GM18907 (cell line): ENCODE results near the gene KAZN.

Experiments used
- ATAC-seq: cut with Tn5 transposase; IDR thresholded peaks from one replicate; pipeline ENCODE4 v1.9.1; 2021; ENCODE audit warnings: mild to moderate bottlenecking, moderate library complexity; ENCODE audit not compliant: unreplicated experiment

KAZN gene

DNA sequence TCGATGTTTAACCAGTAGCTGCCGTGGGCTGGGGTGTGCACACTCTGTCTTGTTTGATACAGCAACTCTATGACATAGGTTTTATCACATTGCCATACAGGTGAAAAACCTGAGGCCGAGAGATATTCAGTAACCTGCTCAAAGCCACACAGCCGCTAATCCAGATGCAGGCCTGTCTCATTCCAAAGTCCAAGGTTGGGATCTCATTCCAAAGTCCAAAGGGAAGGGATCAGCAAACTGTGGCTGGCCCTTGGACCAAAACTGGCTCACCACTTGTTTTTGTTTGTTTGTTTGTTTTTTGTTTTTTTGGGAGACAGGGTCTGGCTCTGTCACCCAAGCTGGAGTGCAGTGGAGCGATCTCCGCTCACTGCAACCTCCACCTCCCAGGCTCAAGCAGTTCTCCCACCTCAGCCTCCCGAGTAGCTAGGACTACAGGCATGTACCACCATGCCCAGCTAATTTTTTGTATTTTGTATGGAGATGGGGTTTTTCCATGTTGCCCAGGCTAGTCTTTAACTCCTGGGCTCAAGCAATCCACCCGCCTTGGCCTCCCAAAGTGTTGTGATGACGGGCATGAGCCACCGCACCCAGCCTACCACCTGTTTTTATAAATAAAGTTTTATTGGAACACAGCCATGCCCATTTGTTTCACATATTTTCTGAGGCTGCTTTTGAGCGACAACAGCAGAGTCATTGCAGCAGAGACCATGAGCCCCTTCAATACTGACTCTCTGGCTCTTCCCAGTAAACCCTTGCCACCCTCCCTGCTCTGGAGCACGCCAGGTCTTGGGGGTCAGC lies 391.6 kb downstream of the KAZN start:
- no peak for ATAC-seq

DNA sequence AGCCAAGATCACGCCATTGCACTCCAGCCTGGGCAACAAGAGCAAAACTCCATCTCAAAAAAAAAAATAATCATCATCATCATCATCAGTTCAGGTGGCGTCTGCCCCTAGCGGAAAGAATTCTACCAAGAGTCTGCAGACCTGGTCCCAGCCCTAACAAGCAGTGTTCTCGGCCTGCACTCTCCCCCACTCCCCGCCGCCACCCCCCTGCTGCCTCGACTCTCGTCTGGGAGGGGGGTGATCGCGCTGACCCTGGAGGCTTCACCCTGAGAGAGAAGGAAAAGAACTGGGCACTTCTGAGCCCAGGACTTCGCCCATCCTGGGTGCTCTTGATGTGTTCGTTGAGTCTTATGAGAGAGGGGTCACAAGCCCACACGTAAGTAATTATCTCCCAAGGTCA lies 394.9 kb downstream of the KAZN start:
- ATAC-seq: no peak

- no peak for ATAC-seq
These were observed 395.7 kb downstream of the KAZN start for GRCh38 chr1:14994148-14994547.

GRCh38 chr1:14994841-14995437 lies 396.5 kb downstream of the KAZN start:
- ATAC-seq: no peak

DNA sequence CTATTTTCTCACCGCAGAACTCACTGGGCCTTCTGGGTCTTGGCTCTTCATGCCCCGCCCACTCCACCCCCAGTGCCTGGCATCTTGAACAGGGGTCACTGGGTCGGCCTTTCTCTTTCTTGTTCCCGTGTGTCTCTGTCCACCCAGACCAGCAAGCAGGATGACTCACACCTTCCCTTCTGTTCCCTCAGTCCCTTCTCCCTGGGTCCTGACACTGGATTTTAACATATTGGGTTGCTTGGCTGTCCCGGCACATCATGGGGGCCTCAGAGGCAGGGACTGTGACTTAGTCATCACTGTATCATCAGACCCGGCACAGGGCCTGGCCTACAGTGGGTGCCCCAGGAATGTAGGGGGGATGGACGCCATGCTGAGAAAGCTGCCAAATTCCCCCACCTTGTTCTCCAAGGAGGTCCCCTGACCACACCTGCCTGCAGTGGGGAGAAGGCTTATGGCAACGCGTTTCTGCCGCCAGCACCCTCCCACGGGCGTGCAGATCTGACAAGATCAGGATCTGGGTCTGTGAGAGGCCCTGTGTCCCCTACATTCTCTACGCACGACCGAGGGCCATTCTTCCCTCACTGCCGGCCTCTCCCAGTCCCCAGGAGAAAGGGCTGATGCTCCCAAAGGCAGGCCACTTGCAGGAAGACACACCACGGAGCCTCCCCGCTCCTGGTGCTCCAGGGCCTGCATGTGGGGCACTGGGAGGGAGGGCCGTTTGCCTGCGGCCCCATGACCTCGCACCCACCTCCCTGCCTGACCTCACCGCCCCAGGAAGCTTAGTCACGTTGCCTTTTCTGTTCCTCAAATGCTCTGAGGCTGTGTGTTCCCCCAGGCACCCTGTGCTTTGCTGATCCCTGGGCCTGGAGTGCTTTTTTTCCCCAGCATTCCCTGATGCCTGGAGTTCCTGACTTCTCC lies 397.9 kb downstream of the KAZN start:
- no peak for ATAC-seq

DNA sequence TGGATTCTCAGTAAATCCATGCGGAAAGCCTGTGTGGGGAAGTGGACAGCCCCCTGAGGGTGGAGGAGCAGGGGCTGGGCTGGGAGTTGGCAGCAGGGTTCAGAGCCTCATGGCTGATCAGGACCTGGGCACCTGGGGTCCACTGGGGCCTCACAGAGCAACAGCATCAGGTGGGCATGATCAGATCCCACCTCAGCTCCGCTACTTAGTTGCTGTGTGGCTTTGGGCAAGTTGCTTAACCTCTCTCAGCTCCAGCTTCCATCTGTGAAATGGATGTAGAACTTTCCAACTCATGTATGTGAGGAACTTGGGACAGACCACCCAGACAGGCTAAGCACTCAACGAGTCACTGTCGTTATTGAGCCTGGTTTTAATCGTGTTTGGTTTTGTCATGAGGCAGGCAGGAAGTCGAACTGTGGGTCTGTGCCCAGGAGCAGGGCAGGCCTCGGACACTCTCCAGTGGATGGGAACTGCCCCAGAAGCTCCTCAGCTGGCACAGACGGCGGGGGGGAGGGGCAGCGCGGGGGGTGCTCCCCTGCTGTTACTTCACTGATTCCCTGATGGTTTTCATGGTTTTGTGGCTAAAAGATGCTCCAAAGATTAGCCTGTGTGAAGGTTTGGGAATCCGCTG lies 399.3 kb downstream of the KAZN start:
- no peak for ATAC-seq

DNA sequence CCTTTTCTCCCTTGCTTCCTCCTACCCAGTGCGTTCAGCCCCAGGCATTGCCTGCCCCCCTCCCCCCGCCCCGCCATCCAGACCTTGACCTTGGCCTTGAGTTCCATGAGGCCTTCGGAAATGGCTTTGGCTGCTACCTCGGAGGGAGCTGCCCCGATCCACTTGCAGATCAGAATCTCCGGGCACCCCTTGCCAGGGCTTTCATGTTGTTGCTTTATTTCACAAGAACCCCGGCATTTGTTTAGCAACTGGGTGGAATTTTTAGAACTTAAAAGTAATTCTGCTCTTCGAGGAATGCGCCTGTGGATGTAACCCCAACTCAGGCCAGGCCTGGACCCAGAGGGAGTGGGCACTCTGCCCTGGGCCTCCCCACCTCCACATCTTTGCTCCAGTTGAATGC lies 401.0 kb downstream of the KAZN start:
- no peak for ATAC-seq

DNA sequence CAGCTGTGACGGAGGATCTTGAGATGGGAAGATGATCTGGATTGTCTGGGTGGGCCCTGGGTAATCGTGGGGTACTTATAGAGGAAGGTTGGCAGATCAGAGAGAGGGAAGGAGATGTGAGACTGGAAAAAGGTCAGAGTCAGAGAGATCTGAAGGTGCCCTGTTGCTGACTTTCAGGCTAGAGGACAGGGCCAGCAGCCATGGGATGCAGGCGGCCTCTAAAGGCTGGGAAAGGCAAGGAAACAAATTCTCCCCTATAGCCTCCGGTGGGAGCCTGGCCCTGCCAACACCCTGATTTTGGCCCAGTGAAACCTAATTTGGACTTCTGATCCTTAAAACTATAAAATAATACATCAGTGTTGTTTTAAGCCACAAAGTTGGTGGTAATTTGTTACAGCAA lies 401.5 kb downstream of the KAZN start:
- ATAC-seq: no peak

GRCh38 chr1:15000671-15001070 lies 402.2 kb downstream of the KAZN start:
- ATAC-seq: no peak

- no peak for ATAC-seq
These were observed 402.9 kb downstream of the KAZN start for GRCh38 chr1:15001317-15001915.

DNA sequence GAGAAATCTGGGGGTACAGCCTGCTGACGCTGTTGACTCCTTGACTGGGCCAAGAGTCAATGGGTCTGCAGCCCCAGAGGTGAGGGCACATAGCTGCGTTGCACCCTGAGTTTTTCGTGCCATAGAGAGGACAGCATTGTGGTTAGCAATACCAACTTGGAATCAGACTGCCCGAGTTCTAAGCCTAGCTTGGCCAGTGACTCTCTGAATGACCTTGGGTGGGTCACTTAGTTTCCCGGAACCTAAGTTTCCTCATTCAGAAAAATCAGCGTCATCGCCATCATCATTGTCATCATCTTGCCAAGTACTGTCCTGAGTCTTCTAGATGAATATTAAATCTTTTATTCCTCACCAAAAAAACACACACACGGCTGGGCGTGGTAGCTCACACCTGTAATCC lies 403.8 kb downstream of the KAZN start:
- no peak for ATAC-seq

GRCh38 chr1:15004396-15004795 lies 405.9 kb downstream of the KAZN start:
- no peak for ATAC-seq

DNA sequence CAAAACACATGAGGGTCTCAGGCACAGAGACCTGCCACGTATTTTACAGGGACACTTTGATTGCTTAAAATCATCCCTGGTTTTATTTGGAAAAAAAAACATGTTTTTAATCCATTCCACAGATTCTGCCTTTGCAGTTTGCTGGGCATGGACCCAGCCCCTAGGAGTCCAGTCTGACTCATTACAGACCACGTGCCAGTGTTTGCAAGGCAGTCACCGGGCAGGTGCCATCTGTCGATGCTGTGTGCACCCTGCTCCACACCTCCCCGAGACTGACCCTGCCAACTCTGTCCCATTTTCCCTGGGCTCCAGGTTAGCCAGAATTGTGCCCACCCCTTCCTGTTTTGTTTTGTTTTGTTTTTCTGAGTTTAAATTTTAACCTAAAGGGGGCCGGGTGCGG lies 406.6 kb downstream of the KAZN start:
- ATAC-seq: no peak

DNA sequence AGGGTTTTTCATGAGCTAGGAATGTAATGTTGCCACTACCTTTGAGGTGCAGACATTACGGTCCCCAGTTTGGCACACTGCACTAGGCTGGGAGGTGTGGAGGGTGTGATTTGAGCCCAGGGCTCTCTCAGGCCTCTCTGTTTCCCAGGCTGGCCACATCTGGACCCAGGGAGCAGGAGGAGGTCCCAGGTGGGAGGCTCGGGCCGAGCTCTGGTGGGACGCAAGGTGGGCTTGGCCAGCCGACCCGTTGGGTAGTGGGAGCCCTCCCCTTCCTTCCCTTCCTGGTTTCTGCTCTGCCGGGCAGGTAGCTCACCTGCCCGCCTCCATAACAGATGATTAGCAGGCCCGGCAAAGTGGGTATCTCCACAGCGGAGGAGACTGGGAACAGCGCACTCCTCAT lies 408.9 kb downstream of the KAZN start:
- no peak for ATAC-seq

GRCh38 chr1:15007842-15008241 lies 409.4 kb downstream of the KAZN start:
- ATAC-seq: no peak

DNA sequence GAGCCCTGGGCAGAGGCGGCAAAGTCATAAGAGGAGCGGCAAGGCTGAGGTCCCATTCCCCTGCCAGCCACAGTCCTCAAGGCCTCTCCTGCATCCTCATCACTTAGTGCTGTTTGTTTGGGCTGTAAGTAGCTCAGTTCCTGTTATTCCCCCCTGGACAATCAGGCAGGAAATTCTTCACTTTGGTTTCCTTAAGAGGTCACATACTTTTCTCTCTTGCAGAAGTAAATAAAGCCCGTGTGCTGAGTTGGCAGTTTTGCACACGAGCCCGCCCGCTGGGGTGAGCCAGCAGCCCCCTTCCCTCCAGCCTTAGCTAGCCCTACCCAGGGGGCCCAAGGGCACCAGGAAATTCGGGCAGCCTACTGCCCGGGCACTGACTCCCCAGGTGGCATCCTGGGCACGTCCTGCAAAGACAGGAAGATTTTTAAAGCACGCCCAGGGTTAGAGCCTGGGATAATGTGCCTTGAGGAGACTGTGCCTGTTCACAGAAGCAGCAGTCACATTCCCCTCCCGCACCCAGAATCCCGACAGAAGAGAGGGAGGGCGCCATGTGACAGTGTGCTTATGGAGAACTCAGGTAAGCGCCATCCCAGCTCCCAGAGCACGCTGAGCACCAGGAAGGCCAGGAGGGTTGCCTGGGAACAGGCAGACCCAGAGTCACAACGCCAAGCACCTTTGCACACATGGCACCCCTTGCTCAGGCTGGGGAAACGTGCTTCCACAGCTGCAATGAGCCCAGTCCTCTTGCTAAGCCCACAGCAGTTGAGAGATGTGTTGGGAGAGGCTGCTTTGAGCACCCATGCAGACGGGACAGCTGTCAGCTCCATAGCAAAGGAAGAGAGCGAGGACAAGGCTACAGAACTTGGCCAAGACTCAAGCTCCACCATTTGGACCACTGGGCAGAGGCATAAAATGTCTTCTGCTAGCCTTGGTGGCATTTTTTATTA lies 410.6 kb downstream of the KAZN start:
- no peak for ATAC-seq

GRCh38 chr1:15011160-15011559 lies 412.7 kb downstream of the KAZN start:
- ATAC-seq: no peak

GRCh38 chr1:15011661-15012060 lies 413.2 kb downstream of the KAZN start:
- ATAC-seq: no peak

DNA sequence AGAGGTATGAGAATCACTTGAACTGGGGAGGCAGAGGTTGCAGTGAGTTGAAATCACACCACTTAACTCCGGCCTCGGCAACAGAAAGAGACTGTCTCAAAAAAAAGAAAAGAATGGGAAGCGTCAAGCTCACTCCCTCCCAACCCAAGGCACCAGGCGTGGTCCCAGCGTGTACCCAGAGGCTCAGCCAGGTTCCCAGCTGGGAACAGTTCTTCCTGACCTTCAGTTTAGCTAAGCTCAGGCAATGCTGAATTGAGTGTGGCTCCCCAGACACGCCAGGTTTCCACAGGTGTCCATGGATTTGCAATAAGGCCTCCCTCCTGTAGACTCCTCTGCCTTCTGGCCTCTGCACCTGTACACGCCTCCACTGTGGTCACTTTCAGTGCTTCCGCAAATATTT lies 414.3 kb downstream of the KAZN start:
- no peak for ATAC-seq

DNA sequence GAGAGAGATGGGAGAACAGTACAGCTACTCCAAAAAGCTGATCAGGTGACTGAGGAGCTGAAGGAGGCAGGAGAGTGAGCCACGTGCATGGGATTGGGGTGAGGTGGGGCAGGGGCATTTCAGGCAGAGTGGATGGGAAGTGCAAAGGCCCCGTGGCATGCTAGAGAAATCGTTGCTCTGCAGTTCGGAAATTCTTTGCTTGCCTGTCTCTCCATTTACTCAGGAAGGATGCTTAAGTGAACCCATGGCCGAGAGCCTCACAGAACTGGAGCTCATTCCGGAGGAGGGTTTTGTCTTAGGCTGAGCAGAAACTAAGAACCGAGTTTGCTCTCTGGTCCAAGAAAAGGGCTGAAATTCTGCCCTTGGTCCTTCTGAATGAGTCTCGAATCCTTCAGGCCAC lies 415.3 kb downstream of the KAZN start:
- no peak for ATAC-seq
